B cell (primary cell): ENCODE data around the gene FOXP4. TPM values are rescaled to one million over a fixed set of nuclear protein-coding genes. Genes with fewer than 3 reads are reported as not detected.

Experiments used
- ATAC-seq: fragments of 200-7000 bp; cut with Tn5 transposase; one replicate; pipeline ENCODE4 v1.10.0; 2021; ENCODE audit warnings: low read depth, mild to moderate bottlenecking, moderate number of reproducible peaks, moderate library complexity
- CTCF ChIA-PET: fragments of 350-600 bp; sonication (Branson Sonifier 250); formaldehyde crosslinking; loops from one replicate; lab custom pipeline; 2021; ENCODE audit warnings: antibody characterized with exemption, inconsistent platforms; lab: Charles Lee
- POLR2A ChIA-PET: fragments of 350-600 bp; sonication (Branson Sonifier 250); formaldehyde crosslinking; loops from one replicate; lab custom pipeline; 2021; ENCODE audit warnings: antibody characterized with exemption; lab: Charles Lee
- DNase-seq: peaks from one replicate; pipeline ENCODE4 v3.0.0; 2013
- H2AFZ ChIP-seq: 2 replicates; pipeline ENCODE4 v1.6.1; 2012; ENCODE audit warnings: mild to moderate bottlenecking, low read depth, low read length; ENCODE audit not compliant: insufficient read depth, poor library complexity, severe bottlenecking
- H3K27ac ChIP-seq, 2 donors: 1 replicate in 1 of 2; 2 replicates in 1 of 2; pipeline ENCODE4 v1.5.1; 2012 to 2013; ENCODE audit warnings: low read length in 2 of 2, mild to moderate bottlenecking in 2 of 2, moderate library complexity in 1 of 2
- H3K27me3 ChIP-seq, 4 experiments: fragments of 200-600 bp in 1 of 4; sonication (generic) in 1 of 4; replicated peaks in 1 of 4; 1 replicate in 2 of 4; 2 replicates in 2 of 4; pipeline versions ENCODE4 v1.6.1 to v1.7.0; 2013 to 2016; ENCODE audit warnings: low read length in 3 of 4, mild to moderate bottlenecking in 2 of 4, mixed read lengths in 1 of 4, moderate library complexity in 1 of 4; ENCODE audit not compliant: insufficient read depth in 4 of 4, control insufficient read depth in 3 of 4; ENCODE audit errors: control extremely low read depth in 1 of 4
- H3K36me3 ChIP-seq, 2 experiments: replicated peaks in 1 of 2; 1 replicate in 1 of 2; 2 replicates in 1 of 2; pipeline versions ENCODE4 v1.6.1 to v1.7.1; 2013; ENCODE audit warnings: low read length in 1 of 2; ENCODE audit not compliant: insufficient read depth in 2 of 2, control insufficient read depth in 1 of 2; ENCODE audit errors: control extremely low read depth in 1 of 2, extremely low read depth in 1 of 2
- H3K4me1 ChIP-seq, 2 donors: fragments of 200-600 bp in 1 of 2; sonication (generic) in 1 of 2; 1 replicate in 1 of 2; 2 replicates in 1 of 2; pipeline versions ENCODE4 v1.5.1 to v1.6.1; 2013 to 2017; ENCODE audit warnings: low read length in 2 of 2; ENCODE audit not compliant: control insufficient read depth in 2 of 2, insufficient read depth in 2 of 2
- H3K4me2 ChIP-seq: replicated peaks from 2 replicates; pipeline ENCODE3; 2012; ENCODE audit warnings: mild to moderate bottlenecking, low read depth, low read length; ENCODE audit not compliant: poor library complexity, severe bottlenecking
- H3K4me3 ChIP-seq, 5 experiments: fragments of 200-600 bp in 1 of 5; sonication (generic) in 1 of 5; 1 replicate in 3 of 5; 2 replicates in 2 of 5; pipeline versions ENCODE4 v1.5.1 to v1.7.0; 2011 to 2016; ENCODE audit warnings: low read length in 4 of 5, mild to moderate bottlenecking in 4 of 5, low read depth in 2 of 5, control low read depth in 1 of 5, moderate library complexity in 1 of 5; ENCODE audit not compliant: insufficient read depth in 1 of 5; ENCODE audit errors: control extremely low read depth in 1 of 5, extremely low read depth in 1 of 5
- H3K79me2 ChIP-seq: fragments of 200-600 bp; sonication (generic); one replicate; pipeline ENCODE4 v1.6.0; 2016; ENCODE audit warnings: low read length; ENCODE audit not compliant: control insufficient read depth, insufficient read depth
- H3K9ac ChIP-seq: fragments of 200-600 bp; sonication (generic); 2 replicates; pipeline ENCODE4 v1.6.1; 2017; ENCODE audit warnings: mild to moderate bottlenecking, low read length, moderate library complexity
- H3K9me3 ChIP-seq, 3 donors: one replicate each; pipeline versions ENCODE4 v1.6.1 to v1.7.1; 2013; ENCODE audit warnings: low read length in 2 of 3; ENCODE audit not compliant: control insufficient read depth in 2 of 3, insufficient read depth in 1 of 3; ENCODE audit errors: control extremely low read depth in 1 of 3
- H4K20me1 ChIP-seq: 2 replicates; pipeline ENCODE4 v1.6.0; 2012; ENCODE audit warnings: mild to moderate bottlenecking, low read length; ENCODE audit not compliant: insufficient read depth, control insufficient read depth, poor library complexity, severe bottlenecking
- H3K27ac Mint-ChIP-seq: one replicate; pipeline ENCODE4 v1.8.0; 2021; ENCODE audit warnings: mixed read lengths
- H3K27me3 Mint-ChIP-seq: one replicate; pipeline ENCODE4 v1.8.0; 2021; ENCODE audit warnings: mixed read lengths
- H3K4me1 Mint-ChIP-seq: one replicate; pipeline ENCODE4 v1.8.0; 2021; ENCODE audit warnings: mixed read lengths
- H3K4me3 Mint-ChIP-seq: one replicate; pipeline ENCODE4 v1.8.0; 2021; ENCODE audit warnings: mixed read lengths
- H3K9me3 Mint-ChIP-seq: one replicate; pipeline ENCODE4 v1.8.0; 2022; ENCODE audit warnings: mixed read lengths; ENCODE audit not compliant: insufficient read depth
- EZH2 ChIP-seq: IDR thresholded peaks from 2 replicates; pipeline ENCODE4 v1.6.1; 2012; ENCODE audit warnings: borderline replicate concordance, low read depth, mild to moderate bottlenecking, moderate library complexity, low read length; ENCODE audit not compliant: insufficient read depth, poor library complexity, severe bottlenecking
- WGBS: methylation state at CpG from one replicate; pipeline ENCODE4 v1.1.5; 2013; ENCODE audit warnings: missing lambda C conversion rate; ENCODE audit not compliant: insufficient coverage; 5-methylcytosine and 5-hydroxymethylcytosine counted together
- intact Hi-C: fragments of 100-400 bp; cut with micrococcal nuclease; formaldehyde crosslinking; loops from one replicate; pipeline ENCODE4 v1.10.0; 2022
- polyA plus RNA-seq: library from polyadenylated mRNA; depleted of rRNA; stranded (reverse); fragments of >200 nt; gene quantifications from 2 replicates; pipeline ENCODE4 v1.2.3, GENCODE V29; 2012
- total RNA-seq, 2 donors: library from RNA; stranded (reverse); fragments of 120-200 nt in 1 of 2; gene quantifications; 1 replicate in 1 of 2; 2 replicates in 1 of 2; pipeline versions ENCODE4 v1.2.3 to v1.2.4, GENCODE V29; 2013 to 2022
- TF ChIP-seq, protein P1 (sequence below): fragments of 200-600 bp; IDR thresholded peaks from one replicate; pipeline ENCODE4 v1.8.0; 2022; ENCODE audit warnings: antibody characterized with exemption, mild to moderate bottlenecking

The FOXP4 gene
- total and polyA plus RNA-seq, 2 donors (not counting 1 experiment from before 2014, with no cell fraction given), result 17.0 to 38.7 TPM

- Histone ChIP-seq H3K36me3 (no peaks in the 10 kb centered on the region), H3K27me3 (peaks cover 0 to 49% (median 13%) of the 10 kb centered on the region in 4 experiments), H4K20me1 (no peaks in the 10 kb centered on the region), H3K9ac (no peak overlapping the region), H3K9me3 (peaks cover 0 to 12% (median 0%) of the 10 kb centered on the region in 3 donors), H3K4me1 (peaks cover 15 to 17% of the 10 kb centered on the region in 2 donors), H3K4me2 (no peak overlapping the region), H3K27ac (no peak overlapping the region), H3K4me3 (no peak overlapping the region), H3K79me2 (no peaks in the 10 kb centered on the region), H2AFZ (no peak overlapping the region)
- no peak overlapping the region for H3K4me3 Mint-ChIP-seq
- POLR2A ChIA-PET, result no interaction called here
- H3K27me3 Mint-ChIP-seq, result peaks cover 47% of the 10 kb centered on the region
- no peak for TF ChIP-seq EZH2
- TF ChIP-seq, protein P1, sequence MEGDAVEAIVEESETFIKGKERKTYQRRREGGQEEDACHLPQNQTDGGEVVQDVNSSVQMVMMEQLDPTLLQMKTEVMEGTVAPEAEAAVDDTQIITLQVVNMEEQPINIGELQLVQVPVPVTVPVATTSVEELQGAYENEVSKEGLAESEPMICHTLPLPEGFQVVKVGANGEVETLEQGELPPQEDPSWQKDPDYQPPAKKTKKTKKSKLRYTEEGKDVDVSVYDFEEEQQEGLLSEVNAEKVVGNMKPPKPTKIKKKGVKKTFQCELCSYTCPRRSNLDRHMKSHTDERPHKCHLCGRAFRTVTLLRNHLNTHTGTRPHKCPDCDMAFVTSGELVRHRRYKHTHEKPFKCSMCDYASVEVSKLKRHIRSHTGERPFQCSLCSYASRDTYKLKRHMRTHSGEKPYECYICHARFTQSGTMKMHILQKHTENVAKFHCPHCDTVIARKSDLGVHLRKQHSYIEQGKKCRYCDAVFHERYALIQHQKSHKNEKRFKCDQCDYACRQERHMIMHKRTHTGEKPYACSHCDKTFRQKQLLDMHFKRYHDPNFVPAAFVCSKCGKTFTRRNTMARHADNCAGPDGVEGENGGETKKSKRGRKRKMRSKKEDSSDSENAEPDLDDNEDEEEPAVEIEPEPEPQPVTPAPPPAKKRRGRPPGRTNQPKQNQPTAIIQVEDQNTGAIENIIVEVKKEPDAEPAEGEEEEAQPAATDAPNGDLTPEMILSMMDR, result no peak
- WGBS, result 92% methylated on average over 9 of the region's 11 CpGs
- ATAC-seq (no peak), DNase-seq (no peak)
- intact Hi-C loops, result no loop called here
- peaks cover 12% of the 10 kb centered on the region for H3K4me1 Mint-ChIP-seq
- no peak overlapping the region for H3K27ac Mint-ChIP-seq
- no peaks in the 10 kb centered on the region for H3K9me3 Mint-ChIP-seq
- CTCF ChIA-PET, result no interaction called here
These were observed 96.1 kb downstream of the FOXP4 start for GRCh38 chr6:41642090-41642959.
